HT-29 (cell line): ENCODE results near the gene L1CAM. TPM values are rescaled to one million over a fixed set of nuclear protein-coding genes. Genes with fewer than 3 reads are reported as not detected.
"Not testable (repeated sequence)": the region's sequence is repeated elsewhere in the genome, so short reads cannot be mapped to it uniquely, and the experiment has no call there.

Source experiments
- DNase-seq: peaks from one replicate; pipeline ENCODE4 v3.0.0-alpha.2; 2015; ENCODE audit warnings: low spot score
- total RNA-seq: library from RNA; depleted of rRNA; stranded (reverse); fragments of >200 nt; shearing (Covaris generic); gene quantifications from 2 replicates; pipeline ENCODE4 v1.2.3, GENCODE V29; 2014

L1CAM gene
- total RNA-seq, 1 experiment from 2014 or later = not detected

- no peak for DNase-seq
Measured at GRCh38 chrX:153829799-153830639, 56.0 kb downstream of the L1CAM start, which contains the start of gene PDZD4. Gene PDZD4 (minus strand): TSS chrX:153830544. CDS start chrX:153830298, 246 bp downstream.

GRCh38 chrX:153829549-153829798 is 56.5 kb downstream of the L1CAM start:
- no peak for DNase-seq

DNA sequence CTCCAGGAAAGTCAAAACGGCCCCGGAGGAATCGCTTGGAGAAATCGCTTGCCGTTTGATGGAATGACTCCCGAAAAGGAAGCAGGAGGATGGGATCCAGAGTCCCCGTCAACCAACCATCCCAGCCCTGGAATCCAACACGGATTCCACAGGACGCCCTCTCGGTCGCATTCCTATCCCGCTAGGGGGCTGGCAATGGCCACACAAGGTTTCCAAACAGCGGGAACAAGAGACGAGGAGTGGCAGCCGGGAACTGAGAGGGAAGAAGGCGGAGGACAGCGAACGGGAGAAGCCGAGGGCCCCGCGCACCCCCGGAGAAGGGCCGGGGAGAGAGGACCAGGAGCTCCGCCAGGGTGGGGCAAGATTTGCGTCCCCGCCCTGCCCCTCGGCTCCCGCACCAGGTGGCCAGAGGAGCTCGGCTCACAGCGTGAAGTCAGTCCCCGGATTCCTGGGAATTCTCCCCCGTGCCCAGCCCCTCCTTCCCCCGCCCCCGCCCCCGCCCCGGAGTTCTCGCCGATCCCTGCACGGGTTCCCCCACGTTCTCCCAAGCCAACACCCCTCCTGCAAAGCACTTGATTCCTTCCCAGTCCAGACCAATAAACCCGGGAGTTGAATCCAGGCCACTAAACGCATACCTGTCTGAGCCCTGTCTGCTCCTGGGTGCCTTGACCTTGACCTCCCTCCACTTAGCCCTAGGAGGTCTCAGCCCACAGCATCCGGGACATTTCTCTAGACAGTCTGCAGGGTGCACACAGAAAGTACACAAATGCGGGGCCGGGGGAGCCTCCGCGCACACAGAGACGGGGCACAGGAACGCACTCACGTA is 57.0 kb downstream of the L1CAM start:
- DNase-seq = no peak

GRCh38 chrX:153828308-153828707 is 57.7 kb downstream of the L1CAM start:
- DNase-seq = no peak

DNA sequence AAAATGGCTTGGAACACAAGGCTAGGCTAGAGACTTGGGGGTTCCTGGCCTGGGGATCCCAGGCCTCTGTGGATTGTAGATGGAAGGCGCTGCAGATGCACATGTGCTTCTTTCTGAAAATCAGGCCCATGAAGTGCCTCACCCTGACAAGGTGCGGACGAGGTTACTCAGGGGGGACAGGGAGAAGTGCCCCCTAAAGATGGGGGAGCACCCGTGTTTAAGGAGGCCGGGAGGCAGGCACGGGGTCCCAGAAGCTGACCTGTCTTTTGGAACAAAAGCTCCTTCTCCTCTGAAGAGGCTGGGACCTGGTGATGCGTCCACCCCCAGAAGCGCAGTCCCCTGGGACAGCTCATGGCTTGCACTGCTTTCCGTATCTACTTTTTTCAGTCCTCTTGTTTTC is 58.1 kb downstream of the L1CAM start:
- DNase-seq = no peak

GRCh38 chrX:153827016-153827415 is 59.0 kb downstream of the L1CAM start:
- DNase-seq = no peak

DNA sequence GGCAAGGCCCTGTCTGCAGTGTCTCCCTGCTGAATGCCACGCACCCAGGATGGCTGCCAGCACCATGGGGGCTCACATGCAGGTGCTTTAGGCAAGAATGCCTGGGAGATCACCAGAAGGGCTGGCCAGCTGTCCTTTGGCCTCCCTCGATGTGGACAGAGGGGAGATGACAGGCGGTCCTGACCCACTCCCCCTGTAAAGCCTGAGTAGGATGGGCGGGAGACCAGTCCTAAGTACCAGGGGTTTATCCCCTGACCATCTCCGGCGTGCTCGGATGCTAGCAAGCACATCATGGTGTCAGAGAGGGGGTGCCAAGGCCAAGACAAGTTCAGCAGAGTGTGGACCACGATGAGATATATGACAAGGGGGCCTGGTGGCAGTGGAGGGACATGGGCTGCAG is 60.9 kb downstream of the L1CAM start:
- DNase-seq = no peak

DNA sequence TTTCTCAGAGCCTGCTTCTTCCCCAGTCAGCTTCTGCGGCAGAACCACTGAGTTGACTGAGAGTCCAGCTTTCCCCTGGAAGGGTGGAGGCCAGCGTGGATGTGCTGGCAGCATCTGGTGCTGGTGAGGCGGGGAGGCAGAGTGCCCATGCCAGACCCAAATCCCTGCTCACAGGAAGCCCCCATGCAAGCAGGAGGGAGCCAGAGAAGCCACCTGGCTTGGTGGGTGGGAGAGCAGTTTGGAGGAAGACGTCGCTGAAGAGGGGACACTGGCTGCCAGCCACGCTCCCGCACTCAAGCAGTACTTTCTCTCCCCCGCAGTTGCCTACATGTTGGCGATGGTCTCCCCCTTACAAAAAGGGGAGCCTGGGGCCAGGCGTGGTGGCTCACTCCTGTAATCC is 61.6 kb downstream of the L1CAM start:
- no peak for DNase-seq

GRCh38 chrX:153821066-153821465 is 64.9 kb downstream of the L1CAM start:
- no peak for DNase-seq

- DNase-seq = no peak
Measured at GRCh38 chrX:153820601-153821000, 65.4 kb downstream of the L1CAM start.

DNA sequence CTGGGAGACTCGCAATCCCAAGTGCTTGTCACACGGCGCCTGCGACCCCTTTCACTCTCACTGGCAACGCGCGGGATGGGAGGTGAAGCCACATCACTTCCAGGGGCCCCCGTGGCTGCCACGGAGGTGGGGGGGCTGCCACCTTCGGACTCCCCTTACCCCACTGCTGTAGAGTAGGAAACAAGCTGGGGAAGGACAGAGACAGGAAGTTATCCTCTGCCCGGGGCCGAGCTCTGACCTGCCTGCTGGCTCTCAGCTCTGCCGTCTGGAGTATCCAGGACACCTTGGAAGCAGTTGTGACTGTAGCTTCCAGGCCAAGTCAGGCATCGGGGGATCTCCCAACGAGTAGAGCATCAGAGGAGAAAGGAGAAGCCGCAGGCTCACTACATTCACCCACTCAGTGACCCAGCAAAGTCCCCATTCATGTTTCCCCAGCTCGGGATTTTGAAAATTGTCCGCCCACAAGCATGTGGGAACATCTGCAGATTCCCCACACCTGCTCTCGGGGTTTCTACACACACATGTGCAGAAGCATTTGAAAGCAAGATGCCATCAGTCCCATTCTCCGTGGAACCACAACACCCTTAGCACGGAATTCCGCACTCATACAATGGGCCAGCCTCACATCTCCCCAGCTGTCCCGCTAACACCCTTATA is 66.5 kb downstream of the L1CAM start:
- DNase-seq = no peak

GRCh38 chrX:153818571-153819383 is 67.2 kb downstream of the L1CAM start:
- no peak for DNase-seq

GRCh38 chrX:153818064-153818463 is 67.9 kb downstream of the L1CAM start:
- DNase-seq = not testable (repeated sequence)

DNA sequence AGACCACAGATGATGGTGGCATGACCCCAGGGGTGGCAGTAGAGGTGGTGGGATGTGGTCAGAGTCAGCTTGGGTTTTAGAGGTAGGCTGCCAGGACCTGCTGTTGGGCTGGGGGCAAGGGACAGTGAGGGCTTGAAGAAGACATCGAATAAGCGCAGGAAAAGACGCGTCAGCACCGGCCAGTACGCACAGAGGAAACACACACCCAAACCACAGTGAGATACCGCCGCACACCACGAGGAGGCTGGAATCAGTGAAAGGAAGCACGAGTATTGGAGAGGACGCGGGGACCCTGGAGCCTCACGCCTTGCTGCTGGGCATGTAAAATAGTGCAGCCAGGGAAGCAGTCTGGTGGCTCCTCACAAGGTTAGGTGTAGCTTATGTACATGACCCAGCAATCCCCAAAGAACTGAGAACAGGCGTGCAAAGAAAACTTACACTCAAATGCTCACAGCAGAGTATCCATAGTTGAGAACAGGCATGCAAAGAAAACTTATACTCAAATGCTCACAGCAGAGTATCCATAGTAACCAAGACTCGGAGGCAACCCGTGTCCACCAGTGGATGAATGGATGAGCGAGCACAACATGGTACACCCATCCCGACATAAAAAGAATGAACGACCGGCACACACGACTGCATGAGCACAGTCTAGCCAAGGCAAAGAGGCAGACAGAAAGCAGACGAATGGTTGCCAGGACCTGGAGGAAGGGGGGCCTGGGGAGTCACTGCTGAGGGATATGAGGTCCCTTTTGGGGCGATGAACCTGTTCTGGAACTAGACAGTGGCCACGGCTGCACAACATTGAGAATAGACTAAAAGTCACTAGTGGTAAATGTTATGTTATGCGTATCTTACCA is 68.9 kb downstream of the L1CAM start:
- no peak for DNase-seq

DNA sequence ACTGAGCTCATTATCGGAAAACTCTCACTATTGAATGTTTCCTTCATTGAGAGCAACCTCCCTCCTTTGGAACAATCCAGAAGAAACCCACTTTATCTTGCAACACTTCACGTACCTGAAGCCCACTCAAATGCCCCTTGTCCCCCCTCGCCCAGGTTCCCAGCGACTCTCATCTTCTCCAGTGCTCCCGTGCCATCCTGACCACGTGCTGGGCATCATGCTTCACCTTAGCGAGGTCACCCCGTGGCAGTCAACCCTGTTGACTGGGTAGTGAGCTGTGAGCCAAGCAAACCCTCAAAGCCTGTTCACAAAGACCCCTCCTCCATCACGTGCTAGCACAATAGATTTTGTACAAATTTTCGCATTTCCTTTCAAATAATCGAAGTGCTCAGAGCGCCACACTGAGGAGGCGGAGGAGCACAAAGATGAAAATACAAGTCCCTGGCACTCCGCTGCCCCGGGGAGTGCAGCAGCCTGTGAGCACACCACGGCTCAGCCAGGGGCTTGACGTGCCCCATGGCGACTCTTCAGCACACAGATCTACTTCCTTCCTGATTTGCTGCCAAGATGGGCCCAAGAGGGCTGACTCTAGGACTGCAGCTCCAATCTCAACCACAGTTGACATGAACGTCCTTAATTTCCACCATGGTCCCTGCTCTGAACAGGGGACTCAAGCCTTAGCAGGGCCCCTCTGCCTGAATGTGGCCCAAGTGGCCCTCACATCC is 71.2 kb downstream of the L1CAM start:
- DNase-seq = no peak

DNA sequence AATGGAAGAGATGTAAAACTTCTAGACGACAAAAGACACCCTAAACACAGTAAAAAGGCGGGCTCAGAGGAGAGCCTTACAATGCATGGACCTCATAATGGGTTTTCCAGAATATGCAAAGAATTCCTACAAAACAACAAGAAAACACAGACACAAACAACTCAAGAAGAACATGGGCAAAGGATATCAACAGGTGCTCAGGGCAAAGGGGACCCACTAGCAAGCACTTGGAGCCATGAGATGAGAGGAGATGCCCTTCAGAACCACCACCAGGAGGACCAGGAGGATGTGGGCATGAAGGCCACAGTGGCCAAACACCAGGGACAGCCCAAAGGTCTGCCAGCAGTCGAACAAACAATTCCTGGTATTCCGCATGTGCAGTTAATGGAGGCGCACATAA is 72.8 kb downstream of the L1CAM start:
- DNase-seq = no peak

DNA sequence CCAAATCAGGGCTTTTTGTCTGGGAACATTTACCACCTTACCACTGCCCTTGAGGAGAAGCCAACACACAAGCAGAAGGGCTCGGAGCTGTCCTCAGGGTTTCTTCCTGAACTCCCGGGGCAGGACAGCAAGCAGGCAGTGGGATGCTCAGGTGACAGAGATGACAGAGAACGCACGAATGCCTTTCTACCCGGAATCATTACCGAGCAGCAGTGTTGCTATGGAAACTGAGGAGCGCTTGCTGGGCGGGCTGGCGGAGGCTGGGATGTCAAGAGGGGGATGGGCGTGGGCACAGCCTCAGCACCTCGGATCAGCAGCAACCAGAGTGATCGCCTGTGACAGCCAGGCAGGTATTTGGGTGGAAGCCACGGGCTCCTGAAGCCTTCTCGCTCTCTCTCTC is 73.8 kb downstream of the L1CAM start:
- no peak for DNase-seq
